Stimulated activated CD8-positive, alpha-beta memory T cell treated with anti-CD3 and anti-CD28 coated beads, Interleukin-15, amount 100 ng/mL, for 24 hours (primary cell): ENCODE measurements around the gene IQCH.
"Not testable (repeated sequence)": the region's sequence is repeated elsewhere in the genome, so short reads cannot be mapped to it uniquely, and the experiment has no call there.

Source experiments
- DNase-seq: peaks from one replicate; pipeline ENCODE4 v3.0.0-alpha.2; 2020; ENCODE audit warnings: low read depth

IQCH gene

DNA sequence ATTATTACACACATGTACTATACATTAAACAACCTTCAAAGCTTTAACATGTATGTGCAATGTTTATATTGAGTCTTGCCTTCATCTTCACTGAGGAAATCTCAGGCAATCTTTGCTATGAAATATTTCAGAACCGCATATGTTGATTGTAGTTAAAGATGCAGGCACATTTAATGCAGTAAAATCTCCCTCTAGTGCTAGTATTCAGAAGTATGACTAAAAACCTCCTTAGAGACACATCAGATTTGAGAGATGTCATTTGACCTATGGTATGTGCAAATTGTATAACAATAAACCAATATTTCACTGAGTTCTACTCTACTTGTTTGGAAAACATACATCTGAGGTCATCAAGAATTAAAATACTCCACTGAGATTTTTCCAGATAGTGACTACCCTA lies 142.6 kb downstream of the IQCH start:
- DNase-seq, result no peak

DNA sequence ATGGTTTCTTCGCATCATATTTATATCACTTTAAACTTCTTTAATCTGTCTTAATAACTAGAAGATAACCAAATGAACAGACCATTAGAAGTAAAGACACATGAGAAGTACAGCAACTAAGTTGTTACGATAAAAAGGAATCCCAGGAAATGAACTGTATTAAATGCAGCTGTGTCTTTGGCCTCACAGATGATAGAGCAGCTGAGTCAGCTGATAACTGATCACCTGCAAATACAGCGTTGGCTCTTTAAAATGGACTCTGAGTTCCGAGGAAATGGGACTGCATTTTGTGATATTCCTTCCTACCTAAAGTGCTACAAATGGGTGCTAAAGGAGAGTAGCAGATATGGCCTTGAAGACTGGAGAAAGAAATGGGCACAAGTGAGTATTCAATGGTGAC lies 145.3 kb downstream of the IQCH start:
- DNase-seq, result no peak

DNA sequence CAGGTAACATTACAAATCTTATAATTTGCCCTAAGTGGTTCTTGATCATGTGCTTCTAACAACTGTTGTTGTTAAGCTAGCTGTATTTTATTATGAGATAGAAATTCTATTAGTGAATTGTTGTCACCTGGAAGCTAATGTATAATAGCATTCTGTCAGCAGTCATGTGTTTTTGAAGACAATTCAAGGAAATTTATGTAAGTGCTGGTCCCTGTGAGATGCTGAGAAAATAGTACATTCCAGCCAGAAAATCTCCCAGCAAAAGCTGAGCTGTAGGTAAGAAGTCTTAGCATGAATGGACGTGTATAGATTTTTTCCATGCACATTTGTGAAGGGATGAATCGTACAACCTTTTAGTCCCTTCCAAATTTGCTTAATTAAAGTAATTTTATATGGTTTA lies 146.3 kb downstream of the IQCH start:
- DNase-seq, result no peak

DNA sequence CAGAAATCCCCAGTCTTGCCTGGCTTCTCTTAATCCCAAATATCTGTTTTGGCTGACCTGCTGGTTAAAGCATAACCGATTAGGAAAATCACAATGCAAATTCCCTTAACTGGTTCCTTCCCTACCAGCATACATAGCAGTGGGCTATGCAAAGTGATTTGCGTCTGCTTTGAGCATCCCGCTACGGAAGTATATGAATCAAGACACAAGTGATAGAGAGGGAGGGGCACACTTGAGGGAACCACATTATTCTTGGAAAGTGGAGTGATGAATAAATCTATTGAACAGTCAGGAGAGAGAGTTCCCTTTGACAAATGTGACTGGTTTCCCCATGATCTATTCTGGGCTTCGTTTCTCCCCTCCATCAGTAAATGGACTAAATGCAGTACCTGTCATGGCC lies 146.8 kb downstream of the IQCH start:
- DNase-seq, result no peak

- DNase-seq, result no peak
These were observed 149.0 kb downstream of the IQCH start for GRCh38 chr15:67403428-67404154.

DNA sequence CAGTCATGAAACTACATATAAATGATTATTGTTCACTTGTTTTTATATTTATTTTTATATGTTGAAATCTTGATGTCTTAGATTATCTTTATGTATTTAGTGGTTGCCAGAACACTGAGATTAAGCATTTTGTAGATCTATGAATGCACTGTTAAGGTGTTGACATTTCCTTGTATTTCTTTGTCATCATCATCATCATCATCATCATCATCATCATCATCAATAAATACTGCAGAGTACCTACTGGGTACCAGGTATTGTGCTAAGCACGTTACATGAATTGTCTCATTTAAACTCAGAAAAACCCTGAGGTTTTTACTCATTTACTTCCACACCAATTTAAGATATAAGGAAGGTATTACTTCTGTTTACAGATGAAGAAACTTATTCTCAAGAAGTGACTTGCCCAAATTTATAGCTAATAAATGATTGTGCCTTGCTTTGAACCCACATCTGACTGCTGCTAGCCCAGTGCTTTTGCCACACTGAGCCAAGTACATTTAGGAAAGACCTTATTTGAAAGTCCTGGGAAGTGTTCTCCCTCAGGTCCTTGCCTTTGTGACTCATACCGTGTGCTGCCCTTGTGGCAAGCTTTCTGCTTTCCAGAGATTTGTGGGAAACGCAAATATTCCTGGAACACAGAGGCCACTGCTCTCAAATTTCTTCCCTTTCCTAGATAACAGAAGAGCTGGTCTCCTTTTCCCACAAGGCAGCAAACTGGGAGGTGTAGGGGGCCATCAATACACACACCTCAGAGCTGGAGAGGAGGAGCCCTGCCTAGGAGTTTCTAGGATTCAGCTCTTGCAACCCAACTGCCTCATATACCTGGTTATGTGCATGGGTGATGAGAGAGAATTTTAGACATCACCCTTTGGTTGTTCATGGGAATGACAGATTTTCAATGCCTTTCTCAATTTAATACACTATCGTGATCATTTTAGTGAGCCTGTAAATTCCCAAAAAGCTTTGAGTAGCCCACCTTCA lies 150.9 kb downstream of the IQCH start:
- DNase-seq, result no peak

- DNase-seq, result no peak
These were observed 151.8 kb downstream of the IQCH start for GRCh38 chr15:67406257-67406861.

GRCh38 chr15:67407786-67408185 lies 153.2 kb downstream of the IQCH start:
- no peak for DNase-seq

- DNase-seq, result no peak
These were observed 154.6 kb downstream of the IQCH start for GRCh38 chr15:67409175-67409574.

DNA sequence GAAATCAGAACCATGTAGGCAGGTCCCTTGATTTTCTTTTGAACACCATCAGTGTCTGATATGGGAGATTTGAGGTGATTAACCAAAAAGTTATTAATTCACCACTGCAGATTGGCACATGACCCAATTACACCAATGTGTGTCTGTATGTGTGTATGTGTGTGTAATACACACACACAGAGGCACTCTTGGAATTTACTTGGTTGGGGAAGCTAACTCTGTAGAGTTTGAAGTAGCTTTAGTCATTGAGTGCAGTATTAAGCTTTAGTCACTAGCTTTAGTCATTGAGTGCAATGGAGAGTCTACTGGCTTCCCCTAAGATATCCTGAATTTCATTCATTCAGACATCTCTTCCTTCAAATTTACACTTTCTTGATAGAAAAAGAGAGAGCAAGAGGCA lies 156.9 kb downstream of the IQCH start:
- DNase-seq, result no peak

- DNase-seq, result no peak
These were observed 159.3 kb downstream of the IQCH start for GRCh38 chr15:67413770-67414390.

- DNase-seq, result no peak
These were observed 160.6 kb downstream of the IQCH start for GRCh38 chr15:67415181-67415580.

GRCh38 chr15:67416891-67417290 lies 162.3 kb downstream of the IQCH start:
- no peak for DNase-seq

- no peak for DNase-seq
These were observed 165.1 kb downstream of the IQCH start for GRCh38 chr15:67419705-67420104.

- no peak for DNase-seq
These were observed 165.6 kb downstream of the IQCH start for GRCh38 chr15:67420137-67420536.

DNA sequence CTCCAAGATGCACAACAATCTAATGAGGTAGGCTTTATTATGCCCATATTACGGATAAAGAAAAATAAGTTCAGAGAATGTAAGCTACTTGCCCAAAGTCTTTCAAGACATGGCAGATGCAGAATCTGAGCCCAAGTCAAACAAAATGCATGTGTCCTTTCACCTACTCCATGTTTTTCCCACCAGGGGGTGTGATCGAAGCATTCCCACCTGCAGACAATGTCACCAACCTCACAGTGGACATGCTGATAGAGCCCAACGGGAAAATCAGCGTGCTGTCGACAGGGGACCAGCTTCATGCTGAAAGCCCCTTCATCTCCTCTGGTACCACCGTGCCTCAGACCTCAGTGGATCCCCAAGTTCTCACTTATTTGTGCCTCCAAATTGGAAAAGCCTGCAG lies 166.5 kb downstream of the IQCH start:
- no peak for DNase-seq

DNA sequence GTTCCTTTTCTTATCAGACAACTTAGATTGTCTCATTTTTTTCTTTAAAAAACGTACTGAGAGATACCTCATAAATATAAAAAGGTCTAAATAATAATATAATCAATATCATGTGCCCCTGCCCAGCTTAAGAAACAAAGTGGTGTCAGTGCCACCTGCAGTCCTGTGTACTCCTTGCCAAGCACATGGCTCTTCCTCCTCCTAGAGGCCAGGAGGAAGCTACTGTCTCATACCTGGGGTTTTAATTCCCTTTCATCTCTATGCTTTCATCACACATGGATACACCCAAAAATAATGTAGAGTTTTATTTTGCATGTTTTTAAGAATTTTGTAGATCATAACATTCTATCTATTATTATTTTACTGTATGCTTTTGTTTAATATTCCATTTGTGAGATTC lies 167.7 kb downstream of the IQCH start:
- no peak for DNase-seq

DNA sequence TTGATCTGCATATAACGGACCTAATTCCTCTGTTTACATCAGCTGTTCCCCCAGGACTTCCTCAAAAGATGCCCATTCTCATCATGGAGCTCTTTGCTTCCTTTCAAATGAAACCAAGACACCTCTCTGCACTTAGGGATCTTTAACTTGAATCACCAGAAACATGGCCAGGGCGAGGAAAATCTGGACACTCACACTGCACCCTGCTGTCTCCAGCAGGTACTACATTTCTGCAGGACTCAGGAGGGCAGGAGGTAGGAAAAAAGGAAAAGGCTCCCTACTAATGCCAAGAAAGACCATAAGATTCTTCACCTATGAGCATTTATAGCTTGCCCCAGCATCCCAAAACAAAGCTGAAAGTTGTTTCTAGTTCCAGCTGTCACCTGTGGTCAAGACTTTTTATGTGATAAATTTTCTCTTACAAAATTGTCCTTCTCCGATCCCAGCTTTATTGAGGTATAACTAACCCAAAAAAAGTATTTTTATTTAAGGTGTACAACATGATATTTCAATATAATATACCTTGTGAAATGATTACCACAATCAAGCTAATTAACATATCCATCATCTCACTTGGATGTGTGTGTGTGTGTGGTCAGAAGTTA lies 179.0 kb downstream of the IQCH start:
- DNase-seq, result no peak

DNA sequence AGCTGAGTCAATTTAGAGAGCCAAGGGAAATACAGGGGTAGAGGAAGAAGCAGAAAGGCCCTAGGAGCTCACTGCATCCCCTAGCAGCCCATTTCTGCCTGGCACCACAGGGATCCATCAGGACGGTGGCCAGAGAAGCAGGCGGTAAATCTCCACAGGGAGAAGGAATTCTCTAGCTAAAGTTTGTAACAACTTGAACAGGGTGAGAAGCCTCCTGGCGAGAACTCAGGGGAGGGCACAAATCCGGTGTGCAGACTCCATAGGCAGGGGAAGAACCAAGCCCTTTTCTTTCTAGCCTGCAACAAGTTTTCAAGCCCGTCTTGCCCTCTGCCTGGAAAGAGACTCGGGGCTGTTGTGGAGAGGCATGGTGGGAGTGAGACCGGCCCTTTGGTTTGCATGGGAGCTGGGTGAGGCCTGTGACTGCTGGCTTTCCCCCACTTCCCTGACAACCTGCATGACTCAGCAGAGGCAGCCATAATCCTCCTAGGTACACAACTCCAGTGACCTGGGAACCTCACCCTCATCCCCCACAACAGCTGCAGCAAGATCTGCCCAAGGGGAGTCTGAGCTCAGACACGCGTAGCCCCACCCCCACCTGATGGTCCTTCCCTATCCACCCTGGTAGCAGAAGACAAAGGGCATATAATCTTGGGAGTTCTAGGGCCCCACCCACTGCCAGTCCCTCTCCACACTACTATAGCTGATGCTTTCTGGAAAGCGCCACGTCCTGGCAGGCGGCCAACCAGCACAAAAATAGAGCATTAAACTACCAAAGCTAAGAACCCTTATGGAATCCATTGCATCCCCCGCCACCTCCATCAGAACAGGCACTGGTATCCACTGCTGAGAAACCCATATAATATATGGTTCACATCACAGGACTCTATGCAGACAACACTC lies 182.0 kb downstream of the IQCH start:
- DNase-seq, result not testable (repeated sequence)

GRCh38 chr15:67444100-67444499 lies 189.5 kb downstream of the IQCH start:
- no peak for DNase-seq

- no peak for DNase-seq
These were observed 191.9 kb downstream of the IQCH start for GRCh38 chr15:67446449-67446848.
